Pancreas (tissue), 10 donors: ENCODE results near the gene GGA1. TPM values are rescaled to one million over a fixed set of nuclear protein-coding genes. Genes with fewer than 3 reads are reported as not detected.

Source experiments
- ATAC-seq, 4 donors: fragments of 200-7000 bp; cut with Tn5 transposase; one replicate each; pipeline versions ENCODE4 v1.8.0 to v1.9.1; 2020; ENCODE audit warnings: mild to moderate bottlenecking in 4 of 4, moderate library complexity in 4 of 4
- DNase-seq, 6 donors: peaks; one replicate each; pipeline ENCODE4 v3.0.0-alpha.2; 2020
- FAIRE-seq: peaks from 2 replicates; lab custom pipeline; 2012; peaks lifted over from hg19 to GRCh38; lab: Jason Lieb, UNC
- H3K27ac ChIP-seq, 4 donors: fragments of 200-600 bp; sonication (generic); 1 replicate in 3 of 4; 2 replicates in 1 of 4; pipeline versions ENCODE4 v1.5.0 to v1.8.0; 2020
- H3K27me3 ChIP-seq, 4 donors: fragments of 200-600 bp; one replicate each; pipeline ENCODE4 v1.8.0; 2021
- H3K36me3 ChIP-seq, 3 donors: fragments of 200-600 bp; sonication (generic) in 1 of 3; one replicate each; pipeline versions ENCODE4 v1.5.0 to v1.8.0; 2020 to 2021
- H3K4me1 ChIP-seq, 3 donors: fragments of 200-600 bp; one replicate each; pipeline ENCODE4 v1.8.0; 2021
- H3K4me3 ChIP-seq, 4 donors: fragments of 200-600 bp; sonication (generic) in 2 of 4; one replicate each; pipeline versions ENCODE4 v1.5.0 to v1.8.0; 2020 to 2021
- H3K9me3 ChIP-seq, 4 donors: fragments of 200-600 bp; one replicate each; pipeline ENCODE4 v1.8.0; 2021
- CTCF ChIP-seq, 4 donors: fragments of 200-600 bp; sonication (generic) in 3 of 4; IDR thresholded peaks; one replicate each; pipeline versions ENCODE4 v1.5.0 to v1.8.0; 2021; ENCODE audit warnings: antibody characterized with exemption in 4 of 4
- WGBS, 2 donors: extraction: QIAGEN DNeasy Blood & Tissue Kit; methylation state at CpG; one replicate each; pipeline ENCODE4 v1.1.7; 2013; 5-methylcytosine and 5-hydroxymethylcytosine counted together
- intact Hi-C, 3 donors: fragments of 100-400 bp; cut with DNase I; formaldehyde crosslinking; loops; one replicate each; pipeline versions ENCODE4 v1.11.1 to v1.14.2; 2022
- polyA plus RNA-seq, 2 donors: library from polyadenylated mRNA; stranded (reverse); fragments of 200-250 nt; gene quantifications; one replicate each; pipeline ENCODE4 v1.2.3, GENCODE V29; 2013
- total RNA-seq, 6 donors: library from RNA; stranded (reverse); fragmentation: NEBNext Ultra II Directional in 4 of 6; extraction: Animal tissue kit (Norgen Biotek cat#: 25700) in 4 of 6; gene quantifications; one replicate each; pipeline versions ENCODE4 v1.2.1 to v1.2.4, GENCODE V29; 2021 to 2023
- donor health status: healthy with polysubstance abuse.
- donor health status: DM: no; HTN: no; CAD: no; lungs with moderate emphysema.
- donor health status: DM: no; HTN: no; CAD: no.
- donor health status: control.
- donor health status: control.
- donor health status: Bipolar disorder and iron deficiency.
- donor health status: DM: yes; HTN: yes; CAD: no.
- donor health status: DM: no; HTN: no; CAD: no.
- donor health status: DM: no; HTN: no; CAD: no.
- donor health status: DM: yes; HTN: yes; CAD: no.

Gene GGA1
- total and polyA plus RNA-seq, 8 donors = 17.9 to 84.9 (median 23.9) TPM

GRCh38 chr22:37639070-37639760, 30.6 kb downstream of the GGA1 start, which contains the start of gene SH3BP1:
Gene SH3BP1 (plus strand): TSS chr22:37639669. CDS start chr22:37639788, 119 bp downstream.
- ATAC-seq = peak; percentile 58 to 73 (median 64)
- Histone ChIP-seq H3K4me3 (peak within 1 kb of the TSS; percentile 45 to 88 (median 61)), H3K9me3 (no peaks in the 10 kb centered on the region), H3K27me3 (no peaks in the 10 kb centered on the region), H3K36me3 (no peaks in the 10 kb centered on the region), H3K27ac (peak within 1 kb of the TSS in 2 of 4 donors; percentile 8 to 22), H3K4me1 (peaks cover 0 to 12% (median 5%) of the 10 kb centered on the region in 3 donors)
- no peak for FAIRE-seq
- 8 to 24% methylated on average over 21 to 57 of the region's 57 CpGs for WGBS, 2 donors
- intact Hi-C loops = no loop called here
- DNase-seq = peak in 4 of 6 donors; percentile 41 to 82 (median 54)
- TF ChIP-seq CTCF (IDR thresholded peaks at IDR 0.05) = no peak

- peak overlapping the region in 2 of 4 donors; percentile 8 to 22 for H3K27ac ChIP-seq
- no peak for FAIRE-seq
- no peaks in the 10 kb centered on the region for H3K9me3 ChIP-seq
- no peaks in the 10 kb centered on the region for H3K36me3 ChIP-seq
- peak overlapping the region; percentile 45 to 88 (median 61) for H3K4me3 ChIP-seq
- peaks cover 0 to 12% (median 5%) of the 10 kb centered on the region in 3 donors for H3K4me1 ChIP-seq
- intact Hi-C loops = loop anchor here in 2 of 3 donors (5.0 to 10.0 kb wide), 2 partner anchors 42 to 155 kb away; no protein-coding TSS in a partner anchor
- no peak for TF ChIP-seq CTCF (IDR thresholded peaks at IDR 0.05)
- no peaks in the 10 kb centered on the region for H3K27me3 ChIP-seq
- ATAC-seq = peak in 3 of 4 donors; percentile 5 to 12 (median 12)
- DNase-seq = peak in 1 of 6 donors; percentile 56
- 11 to 13% methylated on average over 16 to 26 of the region's 27 CpGs for WGBS, 2 donors
These were observed 31.3 kb downstream of the GGA1 start for GRCh38 chr22:37639771-37640590.

GRCh38 chr22:37640591-37641560, 32.2 kb downstream of the GGA1 start:
- no peak for TF ChIP-seq CTCF (IDR thresholded peaks at IDR 0.05)
- no peak overlapping the region for H3K27ac ChIP-seq
- 78 to 80% methylated on average over 23 to 24 of the region's 24 CpGs for WGBS, 2 donors
- peaks cover 0 to 12% (median 5%) of the 10 kb centered on the region in 3 donors for H3K4me1 ChIP-seq
- ATAC-seq = no peak
- intact Hi-C loops = loop anchor here in 2 of 3 donors (5.0 to 10.0 kb wide), 2 partner anchors 41 to 154 kb away; no protein-coding TSS in a partner anchor
- FAIRE-seq = no peak
- no peaks in the 10 kb centered on the region for H3K9me3 ChIP-seq
- peak in 1 of 6 donors; percentile 70 for DNase-seq
- H3K36me3 ChIP-seq = no peaks in the 10 kb centered on the region
- H3K27me3 ChIP-seq = no peaks in the 10 kb centered on the region
- peak overlapping the region in 2 of 4 donors; percentile 65 to 88 for H3K4me3 ChIP-seq

- 69 to 73% methylated on average over 5 of the region's 5 CpGs for WGBS, 2 donors
- FAIRE-seq (no peak), ATAC-seq (no peak), DNase-seq (no peak)
- H3K27ac ChIP-seq = no peak overlapping the region
- intact Hi-C loops = loop anchor here in 2 of 3 donors (5.0 to 10.0 kb wide), 2 partner anchors 41 to 153 kb away; no protein-coding TSS in a partner anchor
- no peak for TF ChIP-seq CTCF (IDR thresholded peaks at IDR 0.05)
- H3K9me3 ChIP-seq = no peaks in the 10 kb centered on the region
- no peaks in the 10 kb centered on the region for H3K36me3 ChIP-seq
- H3K27me3 ChIP-seq = no peaks in the 10 kb centered on the region
- no peak overlapping the region for H3K4me3 ChIP-seq
- peaks cover 0 to 12% (median 5%) of the 10 kb centered on the region in 3 donors for H3K4me1 ChIP-seq
These were observed 32.9 kb downstream of the GGA1 start for GRCh38 chr22:37641561-37641949.
